ENCODE data around the gene MAGI1.

Gene MAGI1

DNA sequence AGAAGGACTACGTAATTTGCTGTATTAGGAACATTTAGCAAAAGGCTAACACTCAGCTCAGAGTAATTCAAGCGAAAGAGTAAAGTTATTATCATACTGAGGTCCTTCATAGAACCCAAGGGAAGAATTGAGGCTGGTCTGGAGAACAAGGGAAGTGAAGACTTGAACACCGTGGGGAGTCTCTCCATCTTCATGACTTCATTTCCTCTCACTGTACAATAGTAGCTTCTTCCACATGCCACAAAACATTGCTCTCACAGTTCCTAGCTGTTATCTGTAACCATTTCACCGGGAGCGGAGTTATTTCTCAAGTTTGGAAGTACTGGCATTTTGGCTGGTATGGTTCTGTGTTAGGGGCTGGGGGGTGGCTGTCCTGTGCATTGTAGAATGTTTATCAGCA is 69.7 kb downstream of the MAGI1 start:
- DNase-seq: no peak

DNA sequence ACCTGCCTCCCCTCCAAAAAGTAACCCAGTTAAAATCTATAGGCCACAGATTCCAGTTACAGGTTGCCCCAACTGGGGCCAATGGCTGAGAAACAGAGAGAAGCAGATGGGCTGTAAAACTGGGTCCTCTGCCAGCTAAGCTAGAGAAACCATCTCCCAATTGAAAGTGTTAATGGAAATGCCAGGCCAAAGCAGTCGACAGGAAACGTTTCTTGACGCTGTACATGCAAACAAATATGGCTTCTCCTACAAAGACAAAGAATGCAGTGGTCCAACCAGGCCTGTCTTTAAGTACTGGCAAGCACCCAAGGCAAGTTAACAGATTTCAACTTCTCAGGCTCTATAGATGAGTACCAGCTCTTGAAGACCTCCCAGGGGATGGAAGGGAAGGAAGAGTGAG is 71.3 kb downstream of the MAGI1 start:
- DNase-seq: no peak

DNA sequence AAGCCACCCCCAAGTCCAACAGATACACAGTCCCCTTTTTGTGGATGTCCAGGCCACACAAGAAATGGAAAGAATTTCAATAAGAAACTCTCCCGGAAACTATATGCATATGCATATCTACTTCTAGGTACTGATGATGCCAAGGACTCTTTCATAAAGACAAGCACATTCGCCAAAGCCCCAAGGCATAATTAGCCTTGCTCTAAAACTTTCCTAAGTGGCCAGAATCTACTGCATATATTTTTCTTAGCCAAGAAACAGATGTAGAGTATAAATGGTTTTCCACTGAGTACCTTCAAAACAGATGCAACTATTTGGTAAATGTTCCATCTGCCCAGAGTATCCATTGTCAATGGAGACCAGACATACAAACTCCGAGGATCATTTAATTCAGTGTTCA is 73.9 kb downstream of the MAGI1 start:
- DNase-seq: no peak

DNA sequence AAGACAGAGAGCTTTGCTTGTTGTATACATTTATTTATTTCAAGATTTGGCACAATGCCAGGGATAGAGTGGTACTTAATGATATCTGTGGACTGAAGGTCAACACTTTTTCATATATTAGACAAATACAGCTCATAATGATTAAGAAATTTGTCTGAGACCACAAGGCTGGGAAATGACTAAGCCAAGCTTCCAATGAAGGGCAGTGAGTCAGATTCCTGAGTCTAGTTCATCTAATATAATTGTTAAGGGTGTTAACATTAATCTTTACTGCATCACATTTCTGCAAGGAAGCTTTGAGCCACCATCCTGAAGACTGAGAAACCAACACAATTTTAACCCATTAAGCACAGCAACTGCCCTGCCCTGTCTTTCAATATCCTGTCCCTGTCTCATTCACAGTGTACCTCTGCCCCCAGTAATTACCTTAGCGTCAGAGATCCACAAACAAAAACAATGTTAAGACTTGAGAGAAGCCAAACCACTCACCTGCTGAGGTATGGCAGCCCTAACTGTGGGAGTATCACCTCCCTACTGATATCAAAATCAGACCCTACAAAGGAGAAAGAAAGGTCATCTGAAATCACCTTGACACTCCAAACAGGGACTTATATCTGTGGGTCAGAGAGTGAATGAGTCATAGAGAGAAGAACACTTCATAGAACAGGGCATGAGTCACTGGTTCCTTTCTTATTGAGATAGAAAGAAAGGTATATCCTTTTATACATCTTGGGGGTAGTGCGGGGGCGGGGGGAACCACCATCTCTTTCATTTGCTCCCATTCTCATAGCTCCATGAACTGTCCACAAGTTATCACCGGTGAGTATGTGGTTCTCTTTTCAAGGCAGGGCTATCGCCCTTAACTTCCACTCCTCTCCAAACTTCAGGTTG is 74.7 kb downstream of the MAGI1 start:
- no peak for DNase-seq

DNA sequence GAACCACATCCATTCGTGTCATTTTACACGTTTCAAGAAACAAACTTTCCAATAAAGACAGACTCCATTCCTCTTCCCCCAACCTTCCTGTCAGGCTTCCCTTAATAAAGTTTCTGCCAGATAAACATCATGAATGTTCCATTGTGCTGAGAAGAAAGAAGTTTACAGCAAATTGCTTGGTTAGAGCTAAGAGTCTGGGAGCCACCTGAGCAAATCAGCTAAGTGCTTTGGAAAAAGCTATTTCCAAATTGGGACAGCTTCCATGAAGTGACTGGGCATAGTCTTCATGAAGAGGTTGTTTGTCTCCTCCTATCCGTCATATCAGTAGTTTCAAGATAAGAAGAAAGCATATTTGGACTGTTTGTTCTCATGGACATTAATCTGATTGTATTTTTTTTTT is 77.0 kb downstream of the MAGI1 start:
- DNase-seq: no peak

DNA sequence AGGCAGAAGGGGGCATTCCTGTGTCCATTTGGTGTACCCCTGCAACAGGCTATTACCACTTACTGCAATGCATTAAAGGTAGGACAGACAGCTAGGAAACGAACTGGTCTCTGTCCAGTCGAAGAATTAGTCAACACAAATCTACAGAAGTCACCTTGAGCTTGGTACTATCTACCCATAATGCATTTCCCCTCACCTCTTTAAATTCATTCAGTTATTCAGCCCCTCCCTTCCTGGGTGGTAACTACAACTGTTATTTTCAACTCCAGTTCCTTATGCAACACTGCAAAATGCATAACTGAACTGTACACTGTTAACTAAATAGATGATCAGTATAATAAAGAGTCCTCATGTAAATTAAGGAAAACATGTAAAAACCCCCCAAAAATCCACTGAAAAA is 77.6 kb downstream of the MAGI1 start:
- no peak for DNase-seq

DNA sequence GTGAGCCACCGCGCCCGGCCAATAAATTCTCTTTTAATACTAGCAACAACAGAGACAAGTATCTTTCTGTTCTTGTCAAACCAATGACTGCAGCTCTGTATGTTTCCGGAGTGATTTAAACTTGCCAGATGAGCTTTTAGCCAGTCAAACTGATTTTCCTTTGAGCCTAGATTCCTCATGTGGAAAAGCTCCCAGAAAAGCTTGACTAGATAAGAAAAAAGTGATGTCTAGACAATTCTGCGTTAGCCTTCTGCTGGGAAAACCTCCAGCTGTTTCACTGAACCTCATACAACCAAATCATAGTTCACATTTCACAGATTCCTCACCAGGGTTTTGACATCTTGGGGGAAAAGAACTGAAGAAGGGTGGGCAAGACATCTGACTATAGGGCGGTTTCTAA is 78.6 kb downstream of the MAGI1 start:
- DNase-seq: no peak

DNA sequence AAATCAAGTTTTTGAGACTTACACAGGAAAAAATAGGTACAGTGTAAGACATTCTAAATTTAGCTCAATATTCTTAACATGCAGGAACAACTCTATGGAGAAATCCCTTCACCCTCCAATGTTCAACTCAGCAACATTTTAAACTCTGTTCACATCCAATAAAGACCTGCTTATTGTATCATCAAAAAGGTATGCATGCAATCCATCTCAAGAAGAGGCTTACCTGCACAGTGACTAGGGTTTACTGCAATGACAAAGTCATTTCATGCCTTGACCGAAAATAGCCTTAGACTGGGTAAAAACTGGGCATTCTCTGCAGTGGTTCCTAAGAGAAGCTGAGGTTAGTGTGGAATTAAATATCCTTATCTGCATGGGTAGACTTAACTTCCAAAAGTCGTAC is 80.5 kb downstream of the MAGI1 start:
- no peak for DNase-seq

DNA sequence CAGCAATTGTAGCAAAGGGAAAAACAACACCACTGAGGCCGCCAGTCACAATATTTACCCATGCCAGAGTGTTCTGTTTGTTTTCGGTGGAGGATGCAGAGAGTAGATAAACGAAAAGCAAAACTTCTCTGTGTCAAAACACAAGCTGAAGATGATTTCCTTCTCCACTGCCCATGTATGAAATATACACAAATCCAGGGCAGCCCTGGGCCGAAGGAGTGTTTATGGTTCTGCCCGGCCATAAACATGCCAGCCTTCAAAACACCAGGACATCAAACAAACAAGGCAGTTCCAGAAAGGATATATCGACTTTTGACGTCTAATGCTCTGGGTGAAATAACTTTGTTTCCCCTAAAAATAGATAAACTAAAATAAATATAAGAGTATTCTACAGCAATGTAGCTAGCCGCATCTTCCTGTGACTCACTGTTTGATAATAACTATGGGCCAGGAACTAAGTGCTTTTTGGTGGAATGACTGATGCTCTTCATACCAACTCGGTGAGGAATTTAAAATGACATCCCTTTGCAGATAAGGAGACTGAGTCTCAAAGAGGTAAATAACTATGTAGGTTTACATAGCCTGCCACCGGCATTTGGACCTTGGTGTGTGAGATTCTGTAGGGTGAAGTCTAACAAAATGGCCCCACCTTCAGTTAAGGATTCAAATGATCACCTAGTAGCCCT is 82.8 kb downstream of the MAGI1 start:
- no peak for DNase-seq

DNA sequence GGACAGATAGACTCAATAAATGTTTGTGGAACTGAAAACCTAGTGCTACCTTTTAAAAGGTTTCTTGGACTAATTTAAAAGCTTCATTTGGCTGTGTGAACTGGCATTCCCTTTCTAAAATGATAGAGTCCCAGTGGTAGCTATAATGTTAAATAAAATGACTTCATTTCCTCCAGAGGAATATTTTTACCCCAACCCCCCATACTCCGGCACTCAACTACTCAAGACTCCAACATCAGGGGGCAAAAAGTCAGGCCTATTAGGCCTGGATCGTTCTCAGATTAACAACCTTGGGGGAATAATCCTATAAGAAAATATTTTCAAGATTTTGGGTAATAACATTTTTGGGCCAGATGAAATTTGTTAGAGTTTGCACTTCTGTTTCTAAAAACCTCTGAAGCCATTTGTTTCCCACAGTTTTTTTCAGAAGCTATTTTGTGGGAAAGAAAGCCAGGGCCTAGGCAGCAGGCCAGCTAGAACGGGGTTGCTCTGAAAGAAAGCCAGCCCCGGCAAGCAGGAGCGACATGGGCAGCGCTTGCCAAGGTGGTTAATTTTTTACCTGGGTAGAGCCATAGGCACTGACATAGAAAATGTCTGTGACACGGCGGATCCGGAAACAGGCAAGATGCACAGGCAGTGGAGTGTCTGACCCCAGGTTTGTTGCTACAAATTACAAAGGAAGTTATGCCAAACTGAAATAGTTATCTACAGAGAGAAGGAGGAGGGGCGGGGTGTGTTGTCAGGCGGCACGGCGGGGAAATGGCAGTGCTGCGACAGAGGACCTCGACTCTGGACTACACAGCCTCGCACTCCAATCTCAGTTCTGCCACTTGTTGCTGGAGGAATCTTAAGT is 84.6 kb downstream of the MAGI1 start:
- no peak for DNase-seq

DNA sequence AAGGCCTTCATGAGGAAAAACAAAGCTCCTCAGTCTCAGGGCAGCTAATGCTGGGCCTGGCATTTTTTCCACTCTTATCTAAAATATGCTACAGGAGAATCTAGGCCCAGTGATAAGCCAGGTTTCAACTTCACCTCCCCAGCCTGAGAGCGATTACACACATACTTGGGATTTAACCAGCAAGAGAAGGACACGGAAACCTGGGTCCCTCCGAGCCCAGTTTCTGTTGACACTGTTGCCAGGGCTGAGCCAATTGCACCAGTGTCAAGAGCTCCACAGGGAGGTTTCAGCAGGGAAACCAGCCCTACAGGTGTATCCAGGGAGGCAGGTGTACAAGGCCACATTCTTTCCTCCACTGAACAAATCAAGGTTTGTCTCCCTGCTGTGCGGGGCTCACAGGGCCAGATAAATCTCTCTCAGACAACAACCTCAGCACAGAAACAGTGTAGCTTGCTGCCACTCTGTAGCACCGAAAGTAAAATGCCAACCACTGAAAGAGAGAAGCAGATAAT is 85.4 kb downstream of the MAGI1 start:
- DNase-seq: no peak

DNA sequence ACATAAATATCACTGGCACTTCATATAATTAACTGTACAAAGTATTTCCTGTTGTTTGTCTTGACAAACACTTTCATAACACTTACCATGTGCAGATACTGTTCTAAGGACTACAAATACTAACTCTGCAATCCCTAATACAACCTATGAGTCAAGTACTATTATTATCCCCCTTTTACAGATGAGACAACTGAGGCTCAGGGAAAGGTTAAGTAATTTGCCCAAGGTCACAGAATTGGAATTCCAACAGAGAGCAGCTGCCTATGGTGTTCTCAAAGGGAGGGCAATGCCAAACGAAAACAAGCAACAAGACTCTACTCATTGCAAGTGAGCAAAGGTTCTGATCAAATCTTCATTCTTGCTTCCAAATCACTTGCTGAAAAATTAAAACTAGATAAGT is 85.9 kb downstream of the MAGI1 start:
- DNase-seq: no peak

DNA sequence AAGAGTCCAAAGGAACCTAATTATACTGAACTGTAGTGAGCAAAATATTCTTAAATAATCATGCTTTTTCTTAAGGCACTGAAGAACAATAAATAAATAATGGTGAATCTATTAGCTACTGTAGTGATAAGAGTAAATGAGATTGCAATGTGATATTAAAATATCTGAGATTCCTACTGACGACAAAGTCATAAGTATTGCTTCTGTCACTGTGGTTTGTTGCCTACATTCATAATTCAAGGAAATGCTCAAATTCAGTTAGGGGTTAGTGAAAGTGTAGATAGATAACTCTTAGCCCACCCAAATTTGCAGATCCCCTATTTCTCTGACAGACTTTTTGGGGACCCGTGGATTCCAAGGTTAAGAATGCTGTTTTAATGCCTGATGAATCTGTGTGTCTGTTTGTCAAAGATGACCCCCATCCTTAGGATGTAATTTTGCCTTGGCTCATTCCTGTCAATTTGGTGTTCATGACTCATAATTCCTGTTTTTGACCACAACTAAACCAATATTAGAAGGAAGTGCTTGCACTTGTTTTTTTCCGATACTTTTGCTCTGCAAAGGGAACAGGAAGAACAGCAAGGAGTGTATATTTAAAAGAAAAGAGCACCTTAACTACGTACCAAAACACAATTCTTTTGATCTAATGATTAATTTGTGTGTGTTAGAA is 86.7 kb downstream of the MAGI1 start:
- no peak for DNase-seq

DNA sequence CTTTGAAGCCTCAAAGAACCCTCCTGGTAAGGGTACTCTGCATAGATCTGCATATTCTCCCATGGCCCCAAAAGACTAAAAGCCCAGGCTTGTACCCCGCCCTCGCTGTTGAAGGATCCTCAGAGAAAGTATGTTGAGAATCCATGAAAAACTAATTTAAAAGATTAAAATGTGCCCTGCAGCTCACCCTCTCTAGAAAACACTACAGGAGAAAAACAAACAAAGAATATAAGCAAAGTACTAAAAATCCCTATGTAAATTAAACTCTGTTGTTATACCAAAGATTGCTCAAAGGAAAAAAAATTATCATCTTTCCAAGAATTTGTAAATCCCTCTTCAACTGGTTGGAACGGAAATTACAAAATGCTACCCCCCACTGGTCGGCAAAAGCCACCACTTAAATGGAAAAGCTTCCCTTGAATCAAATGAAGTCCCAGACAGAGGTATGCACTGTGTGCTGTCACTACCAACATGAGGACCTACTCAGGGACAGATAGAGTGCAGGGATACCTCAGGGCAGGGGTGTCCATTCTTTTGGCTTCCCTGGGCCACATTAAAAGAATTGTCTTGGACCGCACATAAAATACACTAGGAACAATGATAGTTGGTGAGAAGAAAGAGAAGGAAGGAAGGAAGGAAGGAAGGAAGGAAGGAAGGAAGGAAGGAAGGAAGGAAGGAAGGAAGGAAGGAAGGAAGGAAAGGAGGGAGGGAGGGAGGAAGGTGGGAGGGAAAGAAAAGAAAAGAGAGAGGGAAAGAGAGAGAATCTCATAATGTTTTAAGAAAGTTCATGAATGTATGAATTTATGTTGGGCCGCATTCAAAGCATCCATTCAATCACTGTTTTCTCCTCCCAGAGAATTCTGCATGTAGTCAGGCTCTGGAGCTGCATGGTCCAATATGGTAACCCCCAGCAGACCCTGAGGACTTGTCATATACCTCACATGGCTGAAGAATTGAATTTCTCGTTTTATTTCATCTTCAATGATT is 88.1 kb downstream of the MAGI1 start:
- no peak for DNase-seq

DNA sequence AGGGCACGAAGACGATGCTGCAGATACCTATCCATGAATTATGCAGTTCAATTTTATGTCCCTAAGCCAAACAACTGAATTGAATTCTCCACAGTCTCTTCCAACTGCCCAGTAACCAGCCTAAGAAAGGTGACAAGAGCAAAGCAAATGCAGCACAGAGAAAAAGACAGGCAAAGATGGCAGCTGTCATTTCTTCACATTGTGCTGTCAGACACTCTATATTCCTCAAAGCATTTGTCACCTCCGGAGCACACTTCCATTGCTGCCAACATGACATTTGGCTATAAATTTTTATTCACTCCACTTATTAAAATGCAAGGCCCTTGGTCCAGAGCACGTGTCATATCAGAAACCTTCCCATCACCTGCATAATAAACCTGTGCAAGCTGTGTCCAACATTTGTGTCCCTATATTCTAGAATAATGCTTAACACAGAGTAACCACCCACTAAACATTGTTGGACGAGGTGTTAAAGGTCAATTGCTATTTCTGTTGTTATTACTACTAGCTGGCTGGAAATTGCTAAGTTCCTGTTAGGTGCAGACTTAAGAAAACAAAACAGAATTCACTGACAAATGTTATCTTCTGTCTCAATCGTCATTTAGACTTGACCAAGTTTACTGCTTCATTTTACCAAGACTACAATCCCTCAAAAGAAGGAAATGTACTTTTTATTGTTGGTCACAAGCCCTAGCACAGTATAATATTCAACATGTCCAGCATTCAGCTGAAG is 89.7 kb downstream of the MAGI1 start:
- DNase-seq: no peak

DNA sequence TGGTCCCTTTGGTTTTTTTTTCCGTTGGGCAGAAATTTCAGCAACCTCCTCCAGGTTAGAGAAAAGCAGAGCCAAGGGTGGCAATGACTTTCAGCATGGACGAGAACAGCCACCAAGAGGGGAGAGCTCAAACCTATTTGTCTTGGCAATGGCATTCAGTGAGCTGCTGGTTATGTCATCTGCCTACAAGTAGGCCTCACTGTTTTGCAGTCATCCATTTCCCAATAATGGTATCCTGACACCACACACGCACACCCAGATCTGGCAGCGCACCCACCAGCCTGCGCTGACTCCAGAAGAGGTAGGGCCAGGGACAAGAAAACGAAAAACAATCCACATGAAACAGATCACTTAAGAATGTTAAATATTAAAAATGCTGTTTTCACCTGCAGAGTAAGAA is 92.3 kb downstream of the MAGI1 start:
- DNase-seq: no peak

DNA sequence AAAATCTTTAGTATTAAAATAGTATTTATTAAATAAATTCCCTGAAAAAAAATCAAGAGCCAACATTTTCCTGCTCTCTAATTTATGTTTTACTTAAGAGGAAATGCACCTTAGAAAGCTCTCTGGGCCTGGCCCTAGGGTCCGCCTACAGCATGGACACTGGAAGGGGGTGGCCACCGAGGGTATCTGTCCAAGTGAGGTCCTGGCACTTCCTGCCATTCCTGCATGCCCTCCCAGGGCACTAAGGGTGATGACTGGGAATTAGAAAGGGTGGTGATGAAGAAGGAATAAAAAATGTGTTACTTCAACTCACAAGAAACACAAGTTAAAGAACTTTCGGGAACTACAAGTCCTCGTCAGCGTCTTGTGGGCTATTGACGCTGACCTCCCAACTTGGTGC is 92.8 kb downstream of the MAGI1 start:
- no peak for DNase-seq

DNA sequence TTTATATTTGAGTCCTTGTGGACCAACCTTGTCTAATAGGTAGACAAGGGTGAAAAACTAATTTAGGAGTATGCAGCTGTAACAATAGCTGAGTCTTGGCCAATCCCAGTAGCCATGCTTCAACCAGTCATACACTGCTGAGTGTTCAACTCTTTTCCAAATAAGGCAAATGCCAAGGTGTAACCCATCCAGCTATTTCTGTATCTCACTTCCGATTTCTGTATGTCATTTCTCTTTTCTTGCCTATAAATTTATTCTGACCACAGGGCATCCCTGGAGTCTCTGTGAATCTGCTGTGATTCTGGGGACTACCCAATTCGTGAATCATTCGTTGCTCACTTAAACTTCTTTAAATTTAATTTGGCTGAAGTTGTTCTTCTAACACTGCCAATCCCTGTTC is 93.2 kb downstream of the MAGI1 start:
- DNase-seq: no peak

DNA sequence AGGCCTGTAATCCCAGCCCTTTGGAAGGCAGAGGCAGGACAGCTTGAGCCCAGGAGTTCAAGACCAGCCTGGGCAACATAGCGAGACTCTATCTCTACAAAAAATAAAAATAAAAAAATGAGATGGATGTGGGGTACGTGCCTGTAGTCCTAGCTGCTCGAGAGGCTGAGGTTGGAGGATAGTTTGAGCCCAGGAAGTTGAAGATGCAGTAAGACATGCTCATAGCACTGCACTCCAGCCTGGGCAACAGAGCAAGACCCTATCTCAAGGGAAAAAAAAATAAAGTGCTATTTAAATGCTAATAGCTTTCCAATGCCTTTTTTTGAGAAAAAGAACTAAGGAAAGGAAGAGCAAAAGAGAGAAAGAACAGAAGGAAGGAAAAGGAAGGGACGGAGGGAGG is 94.5 kb downstream of the MAGI1 start:
- DNase-seq: no peak

DNA sequence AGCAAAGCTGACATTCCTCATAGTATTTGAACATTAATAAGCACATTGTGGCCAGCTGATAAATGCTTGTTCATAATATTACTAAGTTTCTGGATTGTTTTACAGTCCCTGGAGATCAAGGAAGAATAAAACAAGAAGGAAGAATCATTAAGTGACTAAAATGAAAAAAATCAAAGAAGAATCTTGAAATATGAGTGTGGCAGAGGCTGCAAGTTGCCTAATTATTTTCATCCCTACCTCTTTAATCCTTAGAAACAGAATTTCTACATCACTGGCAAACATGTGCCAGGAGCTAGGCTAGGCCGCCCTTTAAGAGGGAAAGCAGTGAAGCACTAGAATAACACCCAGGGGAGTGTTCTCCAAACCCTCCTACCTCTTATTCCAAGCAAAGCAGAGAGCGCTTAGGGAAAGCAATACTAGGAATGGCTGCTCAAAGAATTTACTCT is 98.9 kb downstream of the MAGI1 start:
- no peak for DNase-seq

DNA sequence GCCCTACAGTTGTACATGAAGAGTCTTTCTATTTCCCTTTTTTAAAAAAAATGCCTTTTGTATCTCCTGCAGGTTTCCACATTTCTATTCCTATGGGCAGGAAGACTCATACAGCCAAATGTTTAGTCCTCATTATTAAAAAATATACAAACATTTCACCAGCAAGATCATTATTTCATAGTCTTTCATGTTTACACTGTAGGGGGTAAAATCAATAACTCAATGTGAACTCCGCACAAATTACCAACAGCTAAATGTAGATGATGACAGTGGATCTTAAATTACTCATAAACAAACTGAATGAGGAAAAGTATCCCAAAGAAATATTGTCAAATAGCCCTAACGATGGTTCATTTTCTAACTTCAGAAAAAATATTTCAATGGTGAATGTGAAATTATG is 99.5 kb downstream of the MAGI1 start:
- no peak for DNase-seq

Data from cortex of kidney (tissue), 1 donor.